Fibroblast of skin of abdomen (primary cell): ENCODE results near the gene NAPSA. TPM values are rescaled to one million over a fixed set of nuclear protein-coding genes. Genes with fewer than 3 reads are reported as not detected.
"Not testable (repeated sequence)": the region's sequence is repeated elsewhere in the genome, so short reads cannot be mapped to it uniquely, and the experiment has no call there.

ENCODE experiments used
- DNase-seq: peaks from one replicate; pipeline ENCODE4 v3.0.0-alpha.2; 2013
- polyA plus RNA-seq, 2 experiments: library from polyadenylated mRNA; unstranded; fragments of 120-200 nt; gene quantifications; one replicate each; pipeline ENCODE4 v1.2.1, GENCODE V29; 2013; ENCODE audit not compliant: insufficient read length in 2 of 2

Gene NAPSA
- polyA plus RNA-seq (2013, experiment 1 of 2; ENCODE audit: insufficient read length): 0.36 TPM
- 0.56 TPM for polyA plus RNA-seq (2013, experiment 2 of 2; ENCODE audit: insufficient read length)

DNA sequence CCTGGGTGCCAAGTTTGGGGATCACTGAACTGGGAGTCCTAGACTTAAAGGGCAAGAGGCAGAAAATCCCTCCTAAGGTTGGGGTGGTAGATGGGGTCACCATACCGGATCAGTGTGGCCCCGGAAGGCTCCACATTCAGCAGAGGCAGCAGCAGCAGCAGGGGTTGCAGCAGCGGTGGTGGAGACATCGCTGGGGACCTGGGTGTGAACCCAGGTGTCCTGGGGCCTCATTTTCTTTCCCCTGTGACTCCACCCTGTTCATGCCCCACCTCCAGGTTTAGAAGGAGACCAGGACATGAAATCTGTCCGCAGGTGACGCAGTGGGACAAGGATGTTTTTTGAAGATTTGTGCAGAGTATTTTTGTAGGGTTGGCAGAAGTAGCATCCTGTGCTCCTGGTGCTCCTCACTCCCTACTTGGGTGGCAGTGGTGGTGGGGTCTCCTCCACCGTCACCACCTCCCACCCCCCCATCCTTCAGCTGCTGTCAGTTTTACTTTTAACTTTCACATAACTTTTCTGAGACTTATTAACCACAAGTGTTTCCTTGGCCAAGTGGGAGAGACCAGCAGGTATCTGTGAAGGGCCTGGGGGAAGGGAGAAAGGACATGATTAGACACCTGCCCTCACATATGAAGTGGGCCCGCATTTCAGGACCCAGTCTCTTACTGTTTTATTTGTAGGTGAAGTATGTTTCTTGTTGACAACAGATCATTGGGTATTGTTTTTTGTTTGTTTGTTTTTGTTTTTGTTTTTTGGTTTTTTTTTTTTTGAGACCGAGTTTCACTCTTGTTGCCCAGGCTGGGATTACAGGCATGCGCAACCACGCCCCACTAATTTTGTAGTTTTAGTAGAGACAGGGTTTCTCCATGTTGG lies at the start of gene NAPSA:
Gene NAPSA, minus strand, starts transcription at position 206 of the 873 bp plus-strand sequence. Its CDS starts 18 bp downstream, at position 188.
- DNase-seq: no peak

DNA sequence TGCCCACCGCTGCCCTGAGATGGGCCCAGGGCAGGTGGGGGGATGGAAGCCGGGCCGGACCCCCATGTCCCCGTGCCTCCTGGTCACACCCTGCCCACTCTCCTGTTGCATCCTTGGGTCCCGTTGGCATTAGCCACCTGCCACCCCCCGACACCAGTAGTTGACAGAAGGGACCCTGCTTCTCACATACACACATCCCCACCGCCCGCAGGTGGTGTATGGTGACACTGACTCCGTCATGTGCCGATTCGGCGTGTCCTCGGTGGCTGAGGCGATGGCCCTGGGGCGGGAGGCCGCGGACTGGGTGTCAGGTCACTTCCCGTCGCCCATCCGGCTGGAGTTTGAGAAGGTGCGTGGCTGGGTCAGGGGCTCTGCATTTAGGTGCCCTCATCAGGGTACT lies 48.1 kb upstream of the NAPSA start:
- no peak for DNase-seq

DNA sequence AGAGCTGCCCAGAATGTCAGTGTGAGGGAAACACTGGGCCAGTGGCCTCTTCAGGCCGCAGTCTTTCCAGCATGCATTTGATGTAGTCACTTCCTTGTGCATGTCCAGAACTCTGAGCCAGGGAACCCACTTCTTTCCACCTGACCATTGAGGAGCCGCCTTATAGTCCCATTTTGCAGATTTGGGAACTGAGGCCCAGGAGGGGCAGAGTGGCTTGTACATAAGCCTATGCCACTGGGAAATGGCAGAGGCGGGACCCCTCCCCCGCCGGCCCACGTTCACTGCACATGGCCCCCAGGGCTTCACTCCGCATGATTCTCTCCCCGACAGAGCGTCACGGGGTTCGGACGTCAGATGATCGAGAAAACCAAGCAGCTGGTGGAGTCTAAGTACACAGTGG lies 47.7 kb upstream of the NAPSA start:
- DNase-seq: no peak

DNA sequence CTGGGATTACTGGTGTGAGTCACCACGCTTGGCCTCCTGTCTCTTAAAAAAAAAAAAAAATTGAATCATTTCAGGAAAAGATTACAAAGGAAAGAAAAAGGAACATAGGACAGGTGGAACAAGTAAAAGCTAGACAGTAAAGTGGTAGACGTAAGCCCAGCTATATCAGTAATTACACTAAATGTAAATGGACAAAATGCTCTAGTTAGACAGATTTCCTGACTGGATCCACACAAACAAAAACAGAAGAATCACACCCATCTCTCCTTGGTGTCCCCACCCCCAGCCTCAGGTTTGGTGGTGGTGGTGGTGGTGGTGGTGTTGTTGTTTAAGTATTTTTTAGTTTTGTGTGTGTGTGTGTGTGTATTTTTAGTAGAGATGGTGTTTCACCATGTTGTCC lies 47.0 kb upstream of the NAPSA start:
- no peak for DNase-seq

DNA sequence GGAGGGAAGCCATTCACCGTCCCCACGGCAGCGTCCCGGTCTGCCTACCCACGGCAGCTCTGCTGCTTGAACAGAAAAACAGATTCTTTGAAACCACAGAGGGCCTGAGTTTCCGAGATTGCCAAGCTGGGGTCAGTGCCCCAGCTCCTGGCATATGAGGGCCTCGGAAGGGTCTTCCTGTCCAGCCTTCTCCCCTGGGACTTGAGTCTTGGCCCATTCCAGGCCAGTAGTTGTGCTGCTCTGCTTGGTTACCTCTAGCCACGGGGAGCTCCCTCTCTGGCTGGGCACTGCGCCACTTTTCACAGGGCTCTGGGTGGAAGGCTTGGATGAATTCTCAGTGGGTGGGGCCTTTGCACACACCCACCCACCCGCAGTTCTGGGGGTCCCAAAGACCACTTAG lies 44.7 kb upstream of the NAPSA start:
- no peak for DNase-seq

DNA sequence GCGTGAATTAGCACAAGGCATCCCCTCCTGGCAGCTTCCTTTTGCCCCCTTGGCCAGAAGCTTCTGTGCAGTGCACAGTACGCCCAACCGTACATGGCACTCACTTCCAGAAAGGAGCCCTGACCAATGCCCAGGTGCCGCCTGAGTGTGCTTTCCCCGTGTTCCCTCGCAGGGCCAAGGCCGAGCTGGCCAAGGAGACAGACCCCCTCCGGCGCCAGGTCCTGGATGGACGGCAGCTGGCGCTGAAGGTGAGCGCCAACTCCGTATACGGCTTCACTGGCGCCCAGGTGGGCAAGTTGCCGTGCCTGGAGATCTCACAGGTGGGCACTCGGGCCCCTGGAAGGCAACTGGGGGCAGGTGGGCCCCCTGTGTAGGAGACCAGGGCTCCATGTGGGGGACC lies 43.9 kb upstream of the NAPSA start:
- no peak for DNase-seq

DNA sequence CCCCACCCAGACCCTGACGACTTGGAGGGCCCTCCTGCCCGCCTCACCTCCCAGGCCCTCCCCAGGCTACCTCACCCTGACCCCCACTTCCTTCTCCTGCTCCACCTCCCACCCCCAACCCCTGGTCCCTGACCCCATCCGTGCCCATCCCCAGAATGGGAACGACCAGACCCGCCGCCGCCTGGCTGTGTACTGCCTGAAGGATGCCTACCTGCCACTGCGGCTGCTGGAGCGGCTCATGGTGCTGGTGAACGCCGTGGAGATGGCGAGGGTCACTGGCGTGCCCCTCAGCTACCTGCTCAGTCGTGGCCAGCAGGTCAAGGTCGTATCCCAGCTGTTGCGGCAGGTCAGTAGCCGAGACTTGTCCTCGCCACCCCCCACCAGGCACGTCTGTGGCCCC lies 41.4 kb upstream of the NAPSA start:
- no peak for DNase-seq

DNA sequence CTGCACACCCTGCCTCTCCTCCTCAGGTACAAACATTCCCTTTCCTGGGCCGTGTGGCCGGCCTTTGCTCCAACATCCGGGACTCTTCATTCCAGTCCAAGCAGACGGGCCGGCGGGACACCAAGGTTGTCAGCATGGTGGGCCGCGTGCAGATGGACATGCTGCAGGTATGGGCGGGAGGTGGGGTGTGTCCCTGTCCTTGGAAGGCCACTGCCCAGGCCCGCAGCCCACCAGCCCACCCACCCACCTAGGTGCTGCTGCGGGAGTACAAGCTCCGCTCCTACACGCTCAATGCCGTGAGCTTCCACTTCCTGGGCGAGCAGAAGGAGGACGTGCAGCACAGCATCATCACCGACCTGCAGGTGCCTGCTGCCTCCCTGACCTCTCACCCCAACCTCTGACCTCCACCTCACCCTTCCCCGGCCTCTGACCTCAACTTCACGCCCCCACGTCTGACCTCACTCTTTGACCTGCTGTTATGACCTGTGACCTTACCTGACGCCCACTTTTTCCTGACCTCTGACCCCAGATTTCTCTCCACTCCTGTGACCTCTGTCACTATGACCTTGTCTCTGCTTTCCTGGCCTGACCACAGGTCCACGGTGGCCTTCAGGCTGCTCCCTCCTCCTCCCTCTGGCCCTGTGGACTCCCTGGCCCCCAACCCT lies 40.8 kb upstream of the NAPSA start:
- DNase-seq: no peak

DNA sequence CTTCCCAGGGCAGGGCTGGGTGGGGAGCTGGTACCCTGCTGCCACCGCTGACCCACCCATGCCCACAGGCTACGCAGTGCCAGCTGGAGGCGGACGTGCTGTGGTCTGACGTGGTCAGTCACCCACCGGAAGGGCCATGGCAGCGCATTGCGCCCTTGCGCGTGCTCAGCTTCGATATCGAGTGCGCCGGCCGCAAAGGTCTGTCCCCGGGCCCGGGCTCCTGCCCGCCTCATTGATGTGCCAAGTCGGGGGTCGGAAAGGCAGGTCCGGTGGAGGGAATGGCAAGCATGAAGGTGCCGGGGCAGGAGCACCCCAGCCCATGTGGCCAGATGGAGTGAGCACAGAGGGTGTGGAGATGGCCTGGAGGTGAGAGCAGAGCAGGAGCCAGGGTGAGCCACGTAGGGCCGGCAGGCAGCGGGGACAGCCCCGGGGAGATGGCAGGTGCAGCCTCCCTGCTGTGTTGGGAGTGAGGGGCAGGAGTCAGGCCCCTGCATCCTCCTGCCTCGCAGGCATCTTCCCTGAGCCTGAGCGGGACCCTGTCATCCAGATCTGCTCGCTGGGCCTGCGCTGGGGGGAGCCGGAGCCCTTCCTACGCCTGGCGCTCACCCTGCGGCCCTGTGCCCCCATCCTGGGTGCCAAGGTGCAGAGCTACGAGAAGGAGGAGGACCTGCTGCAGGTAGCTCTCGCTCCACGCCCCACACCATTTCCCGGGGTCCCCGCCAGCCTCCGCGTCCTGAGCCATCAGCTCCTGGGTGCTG lies 37.3 kb upstream of the NAPSA start:
- DNase-seq: no peak

DNA sequence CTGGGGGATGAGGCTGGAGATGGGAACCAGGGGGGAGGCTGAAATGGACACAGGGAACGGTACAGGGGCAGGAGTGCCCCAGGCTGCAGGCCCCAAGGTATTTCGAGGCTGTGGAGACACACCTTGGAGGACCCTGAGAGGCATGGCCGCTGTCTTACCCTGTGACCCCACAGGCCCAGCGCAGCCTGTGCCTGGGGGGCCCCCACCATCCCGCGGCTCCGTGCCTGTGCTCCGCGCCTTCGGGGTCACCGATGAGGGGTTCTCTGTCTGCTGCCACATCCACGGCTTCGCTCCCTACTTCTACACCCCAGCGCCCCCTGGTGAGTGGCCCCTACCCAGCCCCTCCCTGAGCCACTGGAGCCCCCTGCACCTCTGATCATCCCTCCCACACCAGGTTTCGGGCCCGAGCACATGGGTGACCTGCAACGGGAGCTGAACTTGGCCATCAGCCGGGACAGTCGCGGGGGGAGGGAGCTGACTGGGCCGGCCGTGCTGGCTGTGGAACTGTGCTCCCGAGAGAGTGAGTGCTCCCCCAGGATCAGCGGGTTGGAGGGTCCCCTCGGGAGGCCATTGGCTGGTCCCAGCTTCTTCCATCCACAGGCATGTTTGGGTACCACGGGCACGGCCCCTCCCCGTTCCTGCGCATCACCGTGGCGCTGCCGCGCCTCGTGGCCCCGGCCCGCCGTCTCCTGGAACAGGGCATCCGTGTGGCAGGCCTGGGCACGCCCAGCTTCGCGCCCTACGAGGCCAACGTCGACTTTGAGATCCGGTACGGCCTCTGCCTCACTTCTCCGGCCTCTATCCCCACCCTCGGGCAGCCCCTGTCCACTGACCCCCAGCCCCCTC lies 36.4 kb upstream of the NAPSA start:
- no peak for DNase-seq

DNA sequence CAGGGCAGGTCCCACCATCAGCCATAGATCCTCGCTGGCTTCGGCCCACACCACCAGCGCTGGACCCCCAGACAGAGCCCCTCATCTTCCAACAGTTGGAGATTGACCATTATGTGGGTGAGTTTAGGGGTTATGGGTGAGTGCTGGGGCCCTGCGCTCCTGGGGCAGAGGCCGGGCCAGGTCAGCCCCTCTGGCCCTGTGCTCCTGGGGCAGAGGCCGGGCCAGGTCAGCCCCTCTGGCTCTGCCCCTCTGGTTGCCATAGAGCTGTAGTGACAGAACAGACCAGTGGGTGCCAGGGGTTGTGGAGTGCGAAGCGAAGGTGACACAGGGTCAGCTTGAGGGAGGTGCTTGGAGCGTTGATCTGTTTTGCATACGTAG lies 33.9 kb upstream of the NAPSA start:
- no peak for DNase-seq

DNA sequence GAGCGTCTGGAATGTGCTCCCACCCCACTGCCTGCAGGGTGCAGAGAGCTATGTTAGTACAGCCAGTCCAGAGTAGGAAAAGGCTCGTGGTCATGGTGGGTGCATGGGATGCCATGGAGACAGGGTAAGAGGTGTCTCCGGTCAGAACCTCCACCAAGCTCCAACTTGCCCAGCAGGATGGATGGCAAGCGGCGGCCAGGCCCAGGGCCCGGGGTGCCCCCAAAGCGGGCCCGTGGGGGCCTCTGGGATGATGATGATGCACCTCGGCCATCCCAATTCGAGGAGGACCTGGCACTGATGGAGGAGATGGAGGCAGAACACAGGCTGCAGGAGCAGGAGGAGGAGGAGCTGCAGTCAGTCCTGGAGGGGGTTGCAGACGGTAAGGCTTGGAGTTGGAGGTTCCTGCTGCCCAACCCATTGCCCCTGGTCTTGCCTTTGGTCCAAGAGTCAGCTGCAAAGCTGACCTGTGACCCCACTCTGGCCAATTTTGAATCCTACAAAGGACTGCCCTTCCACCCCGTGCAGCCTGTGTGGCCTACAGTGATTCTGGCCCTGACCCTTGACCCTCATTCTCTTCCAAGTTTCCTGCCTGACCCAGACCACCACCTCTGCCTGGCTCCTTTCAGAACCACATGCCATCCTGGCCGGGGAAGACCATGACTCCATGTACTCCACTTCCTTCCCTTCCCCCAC lies 33.4 kb upstream of the NAPSA start:
- DNase-seq: no peak

DNA sequence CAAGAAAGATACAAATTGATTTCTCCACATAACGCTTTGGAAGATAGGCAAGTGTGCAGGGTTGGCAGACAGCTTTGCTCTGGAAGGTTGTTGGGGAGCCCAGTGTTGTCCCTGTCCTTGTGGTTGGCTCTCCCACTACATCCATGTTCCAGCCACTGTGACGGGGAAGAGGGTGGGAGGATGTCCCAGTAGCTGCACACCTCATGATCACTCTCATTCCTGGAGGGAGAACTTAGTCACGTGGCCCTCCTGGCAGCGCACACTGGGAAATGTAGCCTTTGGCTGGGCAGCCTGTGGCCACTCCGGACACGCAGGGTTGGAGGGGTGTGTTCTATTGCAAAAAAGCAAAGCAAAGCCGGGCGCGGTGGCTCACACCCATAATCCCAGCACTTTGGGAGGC lies 28.6 kb upstream of the NAPSA start:
- no peak for DNase-seq

DNA sequence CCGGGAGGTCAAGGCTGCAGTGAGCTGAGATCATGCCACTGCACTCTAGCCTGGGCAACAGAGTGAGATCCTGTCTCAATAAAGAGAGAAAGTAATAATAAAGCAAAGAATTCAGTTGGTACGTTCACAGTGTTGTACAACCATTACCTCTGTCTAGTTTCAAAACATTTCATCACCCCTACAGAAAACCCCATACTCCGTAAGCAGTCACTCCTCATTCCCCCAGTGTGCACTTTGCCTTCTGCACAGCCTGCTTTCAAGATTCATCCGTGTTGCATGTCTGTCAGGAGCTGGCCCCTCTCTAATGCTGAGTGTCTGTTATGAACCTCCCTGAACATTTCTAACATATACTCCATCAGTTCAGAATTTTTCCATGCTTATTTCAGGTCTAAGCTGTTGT lies 28.1 kb upstream of the NAPSA start:
- no peak for DNase-seq

DNA sequence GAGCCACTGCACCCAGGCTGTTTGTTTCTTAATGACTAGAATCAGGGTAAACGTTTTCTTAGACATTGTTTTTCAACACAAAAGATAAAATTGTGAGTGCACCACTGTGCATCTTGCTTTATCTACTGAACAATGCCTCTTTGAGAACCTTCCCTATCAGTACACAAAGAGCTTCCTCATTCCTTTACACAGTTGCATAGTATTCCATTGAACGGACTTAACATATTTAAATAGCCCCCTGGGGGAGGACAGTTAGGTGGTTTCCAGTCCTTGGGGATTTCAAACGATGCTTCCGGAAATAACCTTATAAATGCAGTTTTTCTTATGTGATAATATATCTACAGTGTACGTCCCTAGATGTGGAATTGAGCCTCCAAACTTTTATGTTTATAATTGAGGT lies 27.3 kb upstream of the NAPSA start:
- no peak for DNase-seq

DNA sequence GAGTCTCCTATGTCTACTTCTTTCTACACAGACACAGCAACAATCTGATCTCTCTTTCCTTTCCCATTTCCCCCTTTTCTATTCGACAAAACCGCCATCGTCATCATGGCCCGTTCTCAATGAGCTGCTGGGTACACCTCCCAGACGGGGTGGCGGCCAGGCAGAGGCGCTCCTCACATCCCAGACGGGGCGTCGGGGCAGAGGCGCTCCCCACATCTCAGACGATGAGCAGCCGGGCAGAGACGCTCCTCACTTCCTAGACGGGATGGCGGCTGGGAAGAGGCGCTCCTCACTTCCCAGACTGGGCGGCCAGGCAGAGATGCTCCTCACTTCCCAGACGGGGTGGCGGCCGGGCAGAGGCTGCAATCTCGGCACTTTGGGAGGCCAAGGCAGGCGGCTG lies 25.5 kb upstream of the NAPSA start:
- not testable (repeated sequence) for DNase-seq

DNA sequence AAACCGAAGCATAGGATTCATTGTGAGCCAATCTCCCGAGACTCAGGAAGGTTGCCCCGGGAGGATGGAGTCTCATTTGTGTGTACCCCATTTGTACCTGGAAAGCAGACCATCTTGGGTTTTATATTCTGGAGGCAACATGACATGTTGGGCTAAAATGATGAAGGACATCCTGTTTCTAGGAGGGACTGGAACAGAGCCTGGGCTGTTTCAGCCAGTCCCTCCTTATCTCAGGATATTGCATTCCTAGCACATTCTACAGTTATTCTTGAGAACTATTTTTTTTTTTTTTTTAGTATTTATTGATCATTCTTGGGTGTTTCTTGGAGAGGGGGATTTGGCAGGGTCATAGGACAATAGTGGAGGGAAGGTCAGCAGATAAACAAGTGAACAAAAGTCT lies 24.9 kb upstream of the NAPSA start:
- not testable (repeated sequence) for DNase-seq

DNA sequence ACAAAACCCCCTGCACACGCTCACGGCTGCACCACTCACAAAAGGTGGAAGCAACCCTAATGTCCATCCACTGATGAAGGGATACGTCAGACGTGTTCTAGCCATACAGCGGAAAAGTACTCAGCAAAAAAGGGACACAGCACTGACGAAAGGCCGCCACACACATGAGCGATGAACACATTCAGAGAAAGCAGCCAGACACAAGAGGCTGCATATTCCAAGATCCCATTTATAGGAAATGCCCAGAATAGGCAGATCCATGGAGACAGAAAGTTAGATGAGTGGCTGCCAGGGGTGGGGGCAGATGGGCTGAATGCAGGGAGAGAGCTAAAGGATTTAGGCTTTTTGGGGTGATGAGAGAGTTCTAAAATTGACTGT lies 22.4 kb upstream of the NAPSA start:
- DNase-seq: no peak

DNA sequence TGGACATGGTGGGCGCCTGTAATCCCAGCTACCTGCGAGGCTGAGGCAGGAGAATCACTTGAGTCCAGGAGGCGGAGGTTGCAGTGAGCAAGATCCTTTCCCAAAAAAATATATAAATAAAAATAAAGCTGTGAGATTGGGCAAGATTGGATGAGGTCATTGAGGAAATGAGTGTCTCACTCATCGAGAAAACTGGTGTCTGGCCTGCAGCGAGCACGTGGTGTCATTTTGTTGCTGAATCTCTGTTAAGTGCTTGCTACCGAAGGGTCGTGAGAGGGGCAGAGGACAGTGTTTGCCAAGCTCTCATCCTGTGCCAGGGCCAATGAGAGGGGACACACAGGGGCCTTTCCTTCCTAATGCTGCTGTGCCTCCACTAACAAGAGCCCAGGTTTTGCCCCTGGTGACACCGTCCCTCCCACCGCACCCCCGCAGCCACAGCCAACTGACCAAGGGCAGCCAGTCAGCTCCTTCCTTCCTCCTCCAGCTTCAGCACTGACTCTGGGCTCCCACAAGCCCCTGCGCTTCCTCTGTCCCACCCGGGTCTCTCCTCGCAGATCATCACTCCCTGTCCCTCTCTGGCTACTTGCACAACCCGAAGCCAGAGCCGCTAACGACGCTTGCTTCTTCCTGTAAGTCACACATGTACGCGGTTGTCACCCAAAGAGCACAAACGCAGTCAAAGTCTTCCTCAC lies 21.9 kb upstream of the NAPSA start:
- DNase-seq: no peak

DNA sequence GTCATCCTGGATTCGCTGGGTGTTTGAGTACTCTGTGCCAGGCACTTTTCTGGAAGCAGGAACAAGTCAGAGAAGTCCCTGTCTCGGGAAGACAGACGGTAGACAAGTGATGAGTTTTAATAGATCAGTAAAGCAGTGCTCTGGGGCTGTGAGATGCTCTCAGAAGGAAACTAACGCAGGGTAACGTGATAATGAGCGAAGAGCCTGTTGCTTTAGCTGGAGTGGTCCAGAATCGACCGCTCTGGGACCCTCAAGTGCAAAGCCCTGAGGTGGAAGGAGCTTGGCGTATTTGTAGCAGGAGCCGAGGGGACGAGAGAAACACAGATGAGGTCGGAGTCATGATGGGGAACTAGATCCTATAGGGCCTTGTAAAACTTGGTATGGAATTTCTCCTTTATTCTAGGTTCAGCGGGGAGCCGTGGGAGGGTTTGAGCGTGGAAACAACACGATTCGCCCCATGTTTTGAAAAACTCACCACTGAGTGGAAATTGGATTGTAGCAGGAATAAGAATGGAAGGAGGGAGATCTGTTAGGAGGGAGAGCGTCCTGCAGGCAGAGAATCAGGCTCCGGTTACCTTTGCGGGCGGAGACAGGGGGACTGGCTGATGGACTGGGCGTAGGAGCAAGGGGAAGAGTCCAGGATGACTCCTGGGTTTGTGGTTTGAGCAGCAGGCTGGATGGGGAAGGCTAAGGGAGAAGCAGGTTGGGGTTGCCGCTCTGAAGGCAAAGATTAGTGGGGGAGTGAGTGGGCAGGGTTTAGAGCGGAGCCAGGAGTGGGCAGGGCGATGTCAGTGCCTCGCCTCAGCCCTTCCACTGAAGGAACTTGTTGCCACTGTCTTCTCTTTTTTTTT lies 19.5 kb upstream of the NAPSA start:
- DNase-seq: no peak
